Measurements from ENCODE around the gene GAST. TPM values are rescaled to one million over a fixed set of nuclear protein-coding genes. Genes with fewer than 3 reads are reported as not detected.

Gene GAST
- total RNA-seq, 1 experiment from 2014 or later = not detected

- Mint-ChIP-seq H3K4me3 (peak overlapping the region; percentile 73), H3K9me3 (no peaks in the 10 kb centered on the region), H3K4me1 (peaks cover 16 to 17% of the 10 kb centered on the region in 2 experiments), H3K27ac (peak overlapping the region in 2 of 3 experiments; percentile 60 to 82; a peak in 2 of 7 replicates), H3K27me3 (ENCODE audit: low read depth) (peaks cover 39% of the 10 kb centered on the region), H3K36me3 (ENCODE audit: insufficient read depth in 1 of 3, low read depth in 3 of 3) (no peaks in the 10 kb centered on the region)
- H3K79me2 ChIP-seq (ENCODE audit: insufficient read depth, low read length) = no peaks in the 10 kb centered on the region
- H3K18ac ChIP-seq (ENCODE audit: insufficient read length, low read depth, low read length) = no peak overlapping the region
- H2AFZ ChIP-seq (ENCODE audit: low read length) = no peak overlapping the region
- no peak overlapping the region for H4K8ac ChIP-seq (replicated peaks; ENCODE audit: insufficient read length, low read depth, low read length)
- no peak overlapping the region for H3K27ac ChIP-seq (ENCODE audit: insufficient read length, low read depth, low read length)
- H3K56ac ChIP-seq (ENCODE audit: insufficient read length, low read depth, low read length) = no peak overlapping the region
- no peak overlapping the region for H2AK5ac ChIP-seq (ENCODE audit: insufficient read length, low read length)
- no peaks in the 10 kb centered on the region for H3K9me3 ChIP-seq (ENCODE audit: control insufficient read depth, low read depth, low read length)
- no peak overlapping the region for H3K14ac ChIP-seq (ENCODE audit: insufficient read depth, low read length)
- no peak overlapping the region for H2BK120ac ChIP-seq (ENCODE audit: low read depth, low read length, poor library complexity, severe bottlenecking)
- H2BK5ac ChIP-seq (ENCODE audit: insufficient read length, low read length) = no peak overlapping the region
- H3K79me1 ChIP-seq (ENCODE audit: insufficient read depth, low read depth, low read length, poor library complexity, severe bottlenecking) = no peaks in the 10 kb centered on the region
- no CpG with 5 or more reads among the region's 11 CpGs for WGBS (ENCODE audit: extremely low coverage, insufficient read length, low lambda C conversion rate)
- H2BK15ac ChIP-seq (ENCODE audit: low read depth, low read length) = no peak overlapping the region
- TF ChIP-seq CTCF (conservative IDR thresholded peaks at IDR 0.05) = no peak; the same call in 1 of the 3 replicates
- H3K4me1 ChIP-seq (ENCODE audit: insufficient read depth, low read length) = no peaks in the 10 kb centered on the region; the same call in 1 of the 2 replicates
- no peak overlapping the region for H2BK12ac ChIP-seq (ENCODE audit: insufficient read length, low read depth, low read length)
- no peak overlapping the region for H3K4ac ChIP-seq (ENCODE audit: low read depth, low read length)
- DNase-seq = no peak
- H3K23me2 ChIP-seq (ENCODE audit: insufficient read length, low read depth, low read length, poor library complexity, severe bottlenecking) = peaks cover 11% of the 10 kb centered on the region
- peak overlapping the region; percentile 29 for H3K4me2 ChIP-seq (ENCODE audit: insufficient read depth, insufficient read length, low read length)
- no peak overlapping the region for H3T11ph ChIP-seq (ENCODE audit: low read length)
- H3K9ac ChIP-seq (ENCODE audit: extremely low read depth, insufficient read length, low read length) = no peak overlapping the region
- no peak overlapping the region for H2BK20ac ChIP-seq (ENCODE audit: low read depth, low read length, poor library complexity, severe bottlenecking)
- peaks cover 3% of the 10 kb centered on the region; the same call in 1 of the 2 replicates for H3K27me3 ChIP-seq (ENCODE audit: insufficient read depth, low read length)
- H3K23ac ChIP-seq (ENCODE audit: insufficient read length, low read depth, low read length) = no peak overlapping the region
- H4K5ac ChIP-seq (ENCODE audit: insufficient read length, low read depth, low read length) = no peak overlapping the region
- H4K20me1 ChIP-seq (ENCODE audit: control insufficient read depth, insufficient read depth, insufficient read length) = no peaks in the 10 kb centered on the region
- H4K91ac ChIP-seq (ENCODE audit: insufficient read length, low read depth, low read length) = no peak overlapping the region
These were observed 45.9 kb upstream of the GAST start for GRCh38 chr17:41666237-41666641.
